ENCODE measurements around the gene ARMC10.
"Not testable (repeated sequence)": the region's sequence is repeated elsewhere in the genome, so short reads cannot be mapped to it uniquely, and the experiment has no call there.

ARMC10 gene

DNA sequence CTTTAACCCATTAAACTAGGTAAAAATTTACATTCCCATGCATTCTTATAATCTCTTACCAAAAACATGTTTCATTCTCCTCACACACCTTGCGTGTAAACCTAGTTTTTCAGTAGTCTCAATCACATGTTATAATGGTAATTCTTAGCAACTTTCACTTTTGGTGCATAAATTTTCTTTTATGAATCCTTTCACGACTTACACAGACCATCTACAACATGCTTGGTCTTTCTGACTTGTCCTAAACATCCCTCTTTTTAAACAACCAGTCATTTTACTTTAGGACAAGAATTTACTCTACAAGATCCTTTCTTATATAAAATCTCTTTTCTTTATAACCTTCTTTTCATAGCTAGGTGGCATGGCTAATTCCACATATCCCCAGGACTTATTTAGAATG is 26.1 kb upstream of the ARMC10 start:
- Mint-ChIP-seq H3K27me3 (ENCODE audit: low read depth) (no peaks in the 10 kb centered on the region), H3K27ac (no peak overlapping the region), H3K9me3 (peaks cover 31% of the 10 kb centered on the region), H3K4me1 (no peaks in the 10 kb centered on the region), H3K36me3 (ENCODE audit: low read depth) (peaks cover 52% of the 10 kb centered on the region), H3K4me3 (no peak overlapping the region)
- TF ChIP-seq, protein P1, sequence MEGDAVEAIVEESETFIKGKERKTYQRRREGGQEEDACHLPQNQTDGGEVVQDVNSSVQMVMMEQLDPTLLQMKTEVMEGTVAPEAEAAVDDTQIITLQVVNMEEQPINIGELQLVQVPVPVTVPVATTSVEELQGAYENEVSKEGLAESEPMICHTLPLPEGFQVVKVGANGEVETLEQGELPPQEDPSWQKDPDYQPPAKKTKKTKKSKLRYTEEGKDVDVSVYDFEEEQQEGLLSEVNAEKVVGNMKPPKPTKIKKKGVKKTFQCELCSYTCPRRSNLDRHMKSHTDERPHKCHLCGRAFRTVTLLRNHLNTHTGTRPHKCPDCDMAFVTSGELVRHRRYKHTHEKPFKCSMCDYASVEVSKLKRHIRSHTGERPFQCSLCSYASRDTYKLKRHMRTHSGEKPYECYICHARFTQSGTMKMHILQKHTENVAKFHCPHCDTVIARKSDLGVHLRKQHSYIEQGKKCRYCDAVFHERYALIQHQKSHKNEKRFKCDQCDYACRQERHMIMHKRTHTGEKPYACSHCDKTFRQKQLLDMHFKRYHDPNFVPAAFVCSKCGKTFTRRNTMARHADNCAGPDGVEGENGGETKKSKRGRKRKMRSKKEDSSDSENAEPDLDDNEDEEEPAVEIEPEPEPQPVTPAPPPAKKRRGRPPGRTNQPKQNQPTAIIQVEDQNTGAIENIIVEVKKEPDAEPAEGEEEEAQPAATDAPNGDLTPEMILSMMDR (IDR thresholded peaks at IDR 0.05; ENCODE audit: unreplicated experiment in 3 of 3) = no peak

DNA sequence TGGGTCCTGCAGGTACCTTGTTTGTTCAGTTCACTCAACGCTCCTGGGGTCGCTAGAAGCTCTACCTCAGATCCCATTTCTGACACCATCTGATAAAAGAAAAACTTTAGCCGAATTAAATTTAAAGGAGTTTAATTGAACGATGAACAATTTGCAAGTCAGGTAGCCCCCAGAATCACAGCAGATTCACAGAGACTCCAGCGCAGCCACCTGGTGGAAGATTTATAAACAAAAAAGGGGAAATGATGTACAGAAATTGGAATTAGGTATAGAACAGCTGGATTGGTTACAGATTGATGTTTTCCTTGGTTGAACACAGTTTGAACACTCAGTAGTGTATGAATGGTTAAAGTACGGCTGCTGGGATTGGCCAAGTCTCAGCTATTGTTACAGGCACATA is 23.4 kb upstream of the ARMC10 start:
- Mint-ChIP-seq H3K4me1 (no peaks in the 10 kb centered on the region), H3K4me3 (no peak overlapping the region), H3K27me3 (ENCODE audit: low read depth) (no peaks in the 10 kb centered on the region), H3K36me3 (ENCODE audit: low read depth) (peaks cover 41% of the 10 kb centered on the region), H3K9me3 (peaks cover 22% of the 10 kb centered on the region), H3K27ac (no peak overlapping the region)
- TF ChIP-seq, protein P1 (IDR thresholded peaks at IDR 0.05; ENCODE audit: unreplicated experiment in 3 of 3) = no peak

DNA sequence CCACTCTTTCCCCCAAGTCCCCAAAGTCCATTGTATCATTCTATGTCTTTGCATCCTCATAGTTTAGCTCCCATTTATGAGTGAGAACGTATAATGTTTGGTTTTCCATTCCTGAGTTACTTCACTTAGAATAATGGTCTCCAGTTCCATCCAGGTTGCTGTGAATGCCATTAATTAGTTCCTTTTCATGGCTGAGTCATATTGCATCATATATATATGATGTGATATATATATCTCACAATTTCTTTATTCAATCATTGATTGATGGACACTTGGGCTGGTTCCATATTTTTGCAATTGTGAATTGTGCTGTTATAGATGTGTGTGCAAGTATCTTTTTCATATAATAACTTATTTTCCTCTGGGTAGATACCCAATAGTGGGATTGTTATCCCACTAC is 18.9 kb upstream of the ARMC10 start:
- not testable (repeated sequence) for H3K27me3 Mint-ChIP-seq (ENCODE audit: low read depth); H3K9me3 Mint-ChIP-seq; H3K27ac Mint-ChIP-seq; H3K4me3 Mint-ChIP-seq; H3K4me1 Mint-ChIP-seq
- peaks cover 11% of the 10 kb centered on the region for H3K36me3 Mint-ChIP-seq (ENCODE audit: low read depth)

DNA sequence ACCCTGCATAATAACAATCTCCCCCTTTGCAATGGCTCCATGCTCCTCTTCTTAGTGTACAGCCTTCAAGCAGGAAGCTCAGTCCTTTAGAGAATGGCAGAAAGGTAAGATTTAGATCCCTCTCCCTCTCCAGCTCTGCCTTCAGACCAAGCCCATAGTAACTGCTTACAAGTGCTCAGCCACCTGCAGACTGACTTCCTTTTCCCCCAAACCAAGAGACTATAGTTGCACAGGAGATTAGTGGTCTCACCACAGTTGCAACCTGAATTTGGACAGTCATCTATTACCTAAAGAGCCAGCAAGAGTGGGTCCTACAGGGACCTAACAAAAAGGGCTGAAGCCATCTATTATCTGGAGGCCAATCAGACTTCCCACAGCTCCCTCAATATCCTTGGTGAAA is 16.8 kb upstream of the ARMC10 start:
- Mint-ChIP-seq H3K9me3 (no peaks in the 10 kb centered on the region), H3K36me3 (ENCODE audit: low read depth) (peaks cover 11% of the 10 kb centered on the region), H3K27me3 (ENCODE audit: low read depth) (no peaks in the 10 kb centered on the region), H3K4me3 (no peak overlapping the region), H3K4me1 (no peaks in the 10 kb centered on the region), H3K27ac (no peak overlapping the region)
- TF ChIP-seq, protein P1 (IDR thresholded peaks at IDR 0.05; ENCODE audit: unreplicated experiment in 3 of 3) = no peak

DNA sequence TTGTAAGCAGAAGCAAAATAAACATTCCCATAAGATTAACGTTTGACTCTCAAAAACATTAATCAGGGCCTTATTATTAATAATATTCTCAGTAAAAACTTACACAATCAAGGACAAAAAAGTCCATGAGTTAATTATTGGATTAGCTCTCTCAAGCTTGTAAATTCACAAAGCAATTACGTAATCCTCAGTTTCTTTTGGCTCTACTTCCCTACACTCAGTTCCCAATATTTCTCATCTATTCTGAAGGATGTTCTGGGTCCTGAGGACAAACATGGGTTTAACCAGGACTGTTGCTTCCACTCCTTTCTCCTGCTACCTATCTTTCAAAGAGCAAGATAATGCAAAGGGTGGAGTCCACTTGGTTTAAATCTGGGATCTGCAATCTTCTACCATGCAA is 15.5 kb upstream of the ARMC10 start:
- H3K4me1 Mint-ChIP-seq = no peaks in the 10 kb centered on the region
- H3K27me3 Mint-ChIP-seq (ENCODE audit: low read depth) = no peaks in the 10 kb centered on the region
- H3K9me3 Mint-ChIP-seq = no peaks in the 10 kb centered on the region
- TF ChIP-seq, protein P1 (IDR thresholded peaks at IDR 0.05; ENCODE audit: unreplicated experiment in 3 of 3) = no peak
- peak overlapping the region in 2 of 3 experiments; percentile 32 to 69 for H3K27ac Mint-ChIP-seq
- peaks cover 2% of the 10 kb centered on the region for H3K36me3 Mint-ChIP-seq (ENCODE audit: low read depth)
- H3K4me3 Mint-ChIP-seq = no peak overlapping the region

DNA sequence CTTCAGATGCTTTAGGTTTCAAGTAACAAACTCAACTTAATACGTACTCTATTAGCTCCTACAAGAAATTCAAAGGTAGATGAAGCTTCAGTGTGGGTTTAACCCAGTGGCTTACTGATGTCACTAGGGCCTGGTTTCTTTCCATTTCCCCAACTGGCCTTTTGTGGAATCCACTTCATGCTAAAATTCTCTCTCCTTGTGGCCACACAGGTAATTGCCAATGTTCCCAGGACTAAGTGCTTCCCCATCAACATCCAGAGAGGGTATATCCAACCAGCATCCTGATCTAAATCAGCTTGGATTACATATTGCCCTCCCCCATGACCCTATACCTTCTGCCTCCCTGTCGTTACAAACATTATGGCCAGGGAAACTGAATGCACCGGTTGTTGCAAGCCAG is 11.0 kb upstream of the ARMC10 start:
- Mint-ChIP-seq H3K4me1 (no peaks in the 10 kb centered on the region), H3K36me3 (ENCODE audit: low read depth) (peaks cover 15% of the 10 kb centered on the region), H3K9me3 (peaks cover 7% of the 10 kb centered on the region)

More for the DNA sequence above, 11.0 kb upstream of the ARMC10 start:
- TF ChIP-seq, protein P1 (IDR thresholded peaks at IDR 0.05; ENCODE audit: unreplicated experiment in 3 of 3) = no peak
- Mint-ChIP-seq H3K27me3 (ENCODE audit: low read depth) (no peaks in the 10 kb centered on the region), H3K4me3 (no peak overlapping the region), H3K27ac (no peak overlapping the region)
